ENCODE measurements around the gene APOO.

GRCh38 chrX:23953908-23954269 lies 46.2 kb upstream of the APOO start:
- TF ChIP-seq POLR2AphosphoS5 (IDR thresholded peaks at IDR 0.05; ENCODE audit: low read depth) (no peak), CTCF (conservative IDR thresholded peaks at IDR 0.05; ENCODE audit: low read depth in 2 of 2) (peak in 1 of 2 experiments; percentile 24; a peak in 1 of 4 replicates)
